ENCODE measurements around the gene RAPGEF4.
A peak's percentile ranks its signal among the peaks of the same experiment; 100 is the strongest.

Gene RAPGEF4

GRCh38 chr2:173062801-173063200 lies 327.2 kb downstream of the RAPGEF4 start:
- no CpG with 5 or more reads among the region's 4 CpGs for WGBS, 2 donors (ENCODE audit: extremely low coverage in 2 of 2, insufficient read length in 2 of 2, insufficient replicate concordance in 1 of 2)
- Histone ChIP-seq H3K4me3 (ENCODE audit: low read length in 2 of 2) (no peak overlapping the region), H3K27ac (replicated peaks; ENCODE audit: low read length) (no peak overlapping the region), H2BK5ac (ENCODE audit: low read length) (no peak overlapping the region), H3K23ac (ENCODE audit: low read depth, low read length, poor library complexity) (no peak overlapping the region), H3K4ac (ENCODE audit: low read length) (no peak overlapping the region), H4K91ac (ENCODE audit: low read depth, low read length, poor library complexity) (no peak overlapping the region), H2AK5ac (ENCODE audit: low read depth, low read length) (no peak overlapping the region), H3K79me1 (ENCODE audit: low read depth, low read length) (no peaks in the 10 kb centered on the region), H2AFZ (ENCODE audit: low read length) (no peak overlapping the region), H3K4me1 (ENCODE audit: control insufficient read depth in 2 of 2, insufficient read depth in 1 of 2, low read depth in 1 of 2, low read length in 2 of 2) (peaks cover 0 to 2% of the 10 kb centered on the region in 2 donors), H3K36me3 (replicated peaks in 1 of 2; ENCODE audit: control insufficient read depth in 2 of 2, insufficient read depth in 2 of 2, low read length in 2 of 2) (no peaks in the 10 kb centered on the region), H3K4me2 (ENCODE audit: insufficient read depth, low read length, poor library complexity, severe bottlenecking) (no peak overlapping the region), H3K9me3 (replicated peaks in 1 of 2; ENCODE audit: control insufficient read depth in 2 of 2, insufficient read depth in 1 of 2, low read depth in 1 of 2, low read length in 2 of 2) (peaks cover 3% of the 10 kb centered on the region in 2 donors), H2BK15ac (ENCODE audit: low read length) (no peak overlapping the region), H3K14ac (ENCODE audit: low read length) (no peak overlapping the region), H3K27me3 (ENCODE audit: control insufficient read depth in 3 of 3, insufficient read depth in 3 of 3, low read depth in 1 of 3, low read length in 3 of 3) (no peaks in the 10 kb centered on the region), H2BK12ac (ENCODE audit: low read length) (no peak overlapping the region), H4K8ac (ENCODE audit: low read depth, low read length) (no peak overlapping the region), H3K9ac (ENCODE audit: low read depth, low read length, poor library complexity) (no peak overlapping the region), H3K18ac (ENCODE audit: low read length) (no peak overlapping the region), H2BK120ac (ENCODE audit: low read depth, low read length) (no peak overlapping the region)
- DNase-seq (ENCODE audit: low spot score) = no peak

GRCh38 chr2:173064151-173064805 lies 328.6 kb downstream of the RAPGEF4 start:
- H3K14ac ChIP-seq (ENCODE audit: low read length) = no peak overlapping the region
- no peak overlapping the region for H3K4ac ChIP-seq (ENCODE audit: low read length)
- no peak overlapping the region for H2BK120ac ChIP-seq (ENCODE audit: low read depth, low read length)
- H3K4me1 ChIP-seq (ENCODE audit: control insufficient read depth in 2 of 2, insufficient read depth in 1 of 2, low read depth in 1 of 2, low read length in 2 of 2) = peaks cover 0 to 2% of the 10 kb centered on the region in 2 donors
- no peaks in the 10 kb centered on the region for H3K9me3 ChIP-seq (replicated peaks in 1 of 2; ENCODE audit: control insufficient read depth in 2 of 2, insufficient read depth in 1 of 2, low read depth in 1 of 2, low read length in 2 of 2)
- no peak overlapping the region for H3K9ac ChIP-seq (ENCODE audit: low read depth, low read length, poor library complexity)
- H2BK15ac ChIP-seq (ENCODE audit: low read length) = no peak overlapping the region
- H4K8ac ChIP-seq (ENCODE audit: low read depth, low read length) = no peak overlapping the region
- peaks cover 0 to 3% (median 0%) of the 10 kb centered on the region in 3 experiments for H3K27me3 ChIP-seq (ENCODE audit: control insufficient read depth in 3 of 3, insufficient read depth in 3 of 3, low read depth in 1 of 3, low read length in 3 of 3)
- H2AK5ac ChIP-seq (ENCODE audit: low read depth, low read length) = no peak overlapping the region
- H4K91ac ChIP-seq (ENCODE audit: low read depth, low read length, poor library complexity) = no peak overlapping the region
- no peak overlapping the region for H2BK5ac ChIP-seq (ENCODE audit: low read length)
- H3K79me1 ChIP-seq (ENCODE audit: low read depth, low read length) = no peaks in the 10 kb centered on the region
- no peak overlapping the region for H3K23ac ChIP-seq (ENCODE audit: low read depth, low read length, poor library complexity)
- H2BK12ac ChIP-seq (ENCODE audit: low read length) = no peak overlapping the region
- H3K36me3 ChIP-seq (replicated peaks in 1 of 2; ENCODE audit: control insufficient read depth in 2 of 2, insufficient read depth in 2 of 2, low read length in 2 of 2) = no peaks in the 10 kb centered on the region
- no CpG with 5 or more reads among the region's 4 CpGs for WGBS, 2 donors (ENCODE audit: extremely low coverage in 2 of 2, insufficient read length in 2 of 2, insufficient replicate concordance in 1 of 2)
- H3K4me3 ChIP-seq (ENCODE audit: low read length in 2 of 2) = no peak overlapping the region
- no peak overlapping the region for H2AFZ ChIP-seq (ENCODE audit: low read length)
- no peak for DNase-seq (ENCODE audit: low spot score)
- H3K4me2 ChIP-seq (ENCODE audit: insufficient read depth, low read length, poor library complexity, severe bottlenecking) = no peak overlapping the region
- no peak overlapping the region for H3K18ac ChIP-seq (ENCODE audit: low read length)
- H3K27ac ChIP-seq (replicated peaks; ENCODE audit: low read length) = no peak overlapping the region

- H2AK5ac ChIP-seq (ENCODE audit: low read depth, low read length) = no peak overlapping the region
- H2BK120ac ChIP-seq (ENCODE audit: low read depth, low read length) = no peak overlapping the region
- no peak overlapping the region for H3K18ac ChIP-seq (ENCODE audit: low read length)
- H4K91ac ChIP-seq (ENCODE audit: low read depth, low read length, poor library complexity) = no peak overlapping the region
- H3K4me1 ChIP-seq (ENCODE audit: control insufficient read depth in 2 of 2, insufficient read depth in 1 of 2, low read depth in 1 of 2, low read length in 2 of 2) = no peaks in the 10 kb centered on the region
- H3K4me3 ChIP-seq (ENCODE audit: low read length in 2 of 2) = no peak overlapping the region
- no peak overlapping the region for H2BK12ac ChIP-seq (ENCODE audit: low read length)
- H3K14ac ChIP-seq (ENCODE audit: low read length) = no peak overlapping the region
- H3K9ac ChIP-seq (ENCODE audit: low read depth, low read length, poor library complexity) = no peak overlapping the region
- peaks cover 0 to 17% (median 0%) of the 10 kb centered on the region in 3 experiments for H3K27me3 ChIP-seq (ENCODE audit: control insufficient read depth in 3 of 3, insufficient read depth in 3 of 3, low read depth in 1 of 3, low read length in 3 of 3)
- DNase-seq (ENCODE audit: low spot score) = no peak
- no peak overlapping the region for H2BK5ac ChIP-seq (ENCODE audit: low read length)
- no peak overlapping the region for H3K4me2 ChIP-seq (ENCODE audit: insufficient read depth, low read length, poor library complexity, severe bottlenecking)
- H3K9me3 ChIP-seq (replicated peaks in 1 of 2; ENCODE audit: control insufficient read depth in 2 of 2, insufficient read depth in 1 of 2, low read depth in 1 of 2, low read length in 2 of 2) = no peaks in the 10 kb centered on the region
- no peak overlapping the region for H3K27ac ChIP-seq (replicated peaks; ENCODE audit: low read length)
- H3K36me3 ChIP-seq (replicated peaks in 1 of 2; ENCODE audit: control insufficient read depth in 2 of 2, insufficient read depth in 2 of 2, low read length in 2 of 2) = no peaks in the 10 kb centered on the region
- no peak overlapping the region for H2BK15ac ChIP-seq (ENCODE audit: low read length)
- WGBS, 2 donors (ENCODE audit: extremely low coverage in 2 of 2, insufficient read length in 2 of 2, insufficient replicate concordance in 1 of 2) = no CpG with 5 or more reads among the region's 6 CpGs
- no peak overlapping the region for H3K23ac ChIP-seq (ENCODE audit: low read depth, low read length, poor library complexity)
- no peak overlapping the region for H3K4ac ChIP-seq (ENCODE audit: low read length)
- no peaks in the 10 kb centered on the region for H3K79me1 ChIP-seq (ENCODE audit: low read depth, low read length)
- H4K8ac ChIP-seq (ENCODE audit: low read depth, low read length) = no peak overlapping the region
- H2AFZ ChIP-seq (ENCODE audit: low read length) = no peak overlapping the region
Observed at GRCh38 chr2:173066887-173067676, 331.4 kb downstream of the RAPGEF4 start.

GRCh38 chr2:173075056-173075780 lies 339.6 kb downstream of the RAPGEF4 start:
- H3K4ac ChIP-seq (ENCODE audit: low read length) = no peak overlapping the region
- no peak overlapping the region for H4K8ac ChIP-seq (ENCODE audit: low read depth, low read length)
- H2AK5ac ChIP-seq (ENCODE audit: low read depth, low read length) = no peak overlapping the region
- H2BK12ac ChIP-seq (ENCODE audit: low read length) = no peak overlapping the region
- no peak overlapping the region for H3K27ac ChIP-seq (replicated peaks; ENCODE audit: low read length)
- H3K14ac ChIP-seq (ENCODE audit: low read length) = peak overlapping the region; percentile 97
- peak overlapping the region; percentile 14 for H2BK120ac ChIP-seq (ENCODE audit: low read depth, low read length)
- no peak overlapping the region for H4K91ac ChIP-seq (ENCODE audit: low read depth, low read length, poor library complexity)
- H3K27me3 ChIP-seq (ENCODE audit: control insufficient read depth in 3 of 3, insufficient read depth in 3 of 3, low read depth in 1 of 3, low read length in 3 of 3) = peaks cover 0 to 42% (median 0%) of the 10 kb centered on the region in 3 experiments
- no CpG with 5 or more reads among the region's 25 CpGs for WGBS, 2 donors (ENCODE audit: extremely low coverage in 2 of 2, insufficient read length in 2 of 2, insufficient replicate concordance in 1 of 2)
- peak overlapping the region; percentile 95 for H3K23ac ChIP-seq (ENCODE audit: low read depth, low read length, poor library complexity)
- H2BK5ac ChIP-seq (ENCODE audit: low read length) = peak overlapping the region; percentile 54
- peak overlapping the region; percentile 88 for H2AFZ ChIP-seq (ENCODE audit: low read length)
- peaks cover 0 to 4% of the 10 kb centered on the region in 2 donors for H3K9me3 ChIP-seq (replicated peaks in 1 of 2; ENCODE audit: control insufficient read depth in 2 of 2, insufficient read depth in 1 of 2, low read depth in 1 of 2, low read length in 2 of 2)
- peaks cover 0 to 2% of the 10 kb centered on the region in 2 donors for H3K36me3 ChIP-seq (replicated peaks in 1 of 2; ENCODE audit: control insufficient read depth in 2 of 2, insufficient read depth in 2 of 2, low read length in 2 of 2)
- no peaks in the 10 kb centered on the region for H3K79me1 ChIP-seq (ENCODE audit: low read depth, low read length)
- peaks cover 2 to 9% of the 10 kb centered on the region in 2 donors for H3K4me1 ChIP-seq (ENCODE audit: control insufficient read depth in 2 of 2, insufficient read depth in 1 of 2, low read depth in 1 of 2, low read length in 2 of 2)
- peak overlapping the region; percentile 84 for H2BK15ac ChIP-seq (ENCODE audit: low read length)
- peak overlapping the region; percentile 59 to 96 for H3K4me3 ChIP-seq (ENCODE audit: low read length in 2 of 2)
- H3K9ac ChIP-seq (ENCODE audit: low read depth, low read length, poor library complexity) = peak overlapping the region; percentile 94
- DNase-seq (ENCODE audit: low spot score) = no peak
- H3K4me2 ChIP-seq (ENCODE audit: insufficient read depth, low read length, poor library complexity, severe bottlenecking) = peak overlapping the region; percentile 84
- peak overlapping the region; percentile 98 for H3K18ac ChIP-seq (ENCODE audit: low read length)
